ENCODE results near the gene PPRC1. TPM values are rescaled to one million over a fixed set of nuclear protein-coding genes. Genes with fewer than 3 reads are reported as not detected.

PPRC1 gene
- total and polyA plus RNA-seq, 3 experiments from 2014 or later, result 20.7 to 106 (median 105) TPM

- H3K27ac Mint-ChIP-seq, result peak overlapping the region; percentile 89 to 99 (median 96)
- Histone ChIP-seq H3K4me3 (ENCODE audit: low read length) (peak overlapping the region; percentile 91), H3K27me3 (ENCODE audit: insufficient read depth, low read length, poor library complexity, severe bottlenecking) (no peaks in the 10 kb centered on the region), H3K36me3 (ENCODE audit: insufficient read depth, low read length) (no peaks in the 10 kb centered on the region), H3K4me1 (ENCODE audit: insufficient read depth, low read length) (peaks cover 30% of the 10 kb centered on the region), H3K9me3 (ENCODE audit: low read length) (no peaks in the 10 kb centered on the region), H3K27ac (ENCODE audit: low read depth, low read length) (peak overlapping the region; percentile 75)
- H3K36me3 Mint-ChIP-seq, result peaks cover 0 to 12% (median 0%) of the 10 kb centered on the region in 3 donors
- H3K9me3 Mint-ChIP-seq, result no peaks in the 10 kb centered on the region
- H3K4me3 Mint-ChIP-seq, result peak overlapping the region; percentile 92 to 100 (median 98)
- ChIA-PET CTCF (interaction anchor here (0.8 to 2.8 kb wide), 11 partner anchors 9 to 304 kb away, joined by 3 to 14 read pairs (median 3); partner anchors contain the start of gene NOLC1), POLR2A (interaction anchor here (0.9 to 1.4 kb wide), 4 partner anchors 13 to 314 kb away, joined by 3 to 4 read pairs (median 4); partner anchors contain the start of gene OGA)
- no peak for DNase-seq
- peaks cover 34 to 45% (median 35%) of the 10 kb centered on the region in 3 donors for H3K4me1 Mint-ChIP-seq
- no peaks in the 10 kb centered on the region for H3K27me3 Mint-ChIP-seq
Measured at GRCh38 chr10:102132193-102132562, 662 bp upstream of the PPRC1 start.

DNA sequence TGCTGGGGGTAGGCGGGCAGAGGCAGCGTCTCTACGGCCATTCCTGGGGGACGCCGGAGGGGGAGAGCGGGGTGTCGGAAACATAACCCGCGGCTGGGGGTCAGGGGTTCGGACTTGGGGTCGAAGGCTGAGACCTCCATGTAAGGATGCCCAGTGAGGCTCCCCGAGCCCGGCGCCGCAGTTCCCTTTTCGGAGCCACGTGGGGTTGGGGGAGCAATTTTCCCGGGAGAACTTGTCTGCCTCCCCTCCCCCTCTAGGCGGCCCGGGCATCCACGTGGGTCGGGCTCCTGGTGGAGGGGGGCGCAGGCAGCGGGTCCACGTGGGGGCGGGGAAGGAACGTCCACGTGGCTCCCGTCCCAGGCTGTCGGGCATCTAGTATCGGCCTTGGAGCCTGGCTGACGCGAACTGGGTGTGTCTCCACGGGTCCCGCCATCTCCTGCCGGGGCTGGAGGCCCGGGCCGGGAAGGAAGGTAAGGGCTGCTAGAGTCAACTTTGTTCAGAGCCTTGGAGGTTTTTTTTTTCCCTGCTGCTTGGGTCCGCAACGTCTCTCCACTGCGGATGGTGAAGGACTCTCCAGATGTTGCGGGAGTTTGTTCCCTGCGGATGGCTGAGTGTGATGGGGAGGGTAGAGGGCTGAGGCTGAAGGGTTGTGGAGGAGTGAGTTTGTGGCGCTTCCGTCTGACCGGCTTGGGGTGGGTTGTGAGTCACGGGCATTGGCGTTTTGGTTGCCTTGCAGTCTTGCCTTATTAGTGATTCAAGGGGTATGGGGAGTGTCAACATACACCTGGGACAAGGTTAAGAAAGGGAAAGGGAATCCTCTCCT, 744 bp downstream of the PPRC1 start:
- Mint-ChIP-seq H3K4me1 (peaks cover 38 to 50% (median 40%) of the 10 kb centered on the region in 3 donors), H3K27me3 (no peaks in the 10 kb centered on the region), H3K27ac (peak overlapping the region; percentile 89 to 99 (median 96)), H3K36me3 (peaks cover 0 to 25% (median 0%) of the 10 kb centered on the region in 3 donors), H3K4me3 (peak overlapping the region; percentile 92 to 100 (median 98)), H3K9me3 (no peaks in the 10 kb centered on the region)
- ChIA-PET POLR2A (interaction anchor here (1.7 kb wide), 1 partner anchor 18 kb away, joined by 6 read pairs; the partner anchor contains the start of gene NOLC1), CTCF (no interaction called here)
- Histone ChIP-seq H3K4me3 (ENCODE audit: low read length) (peak overlapping the region; percentile 91), H3K4me1 (ENCODE audit: insufficient read depth, low read length) (peaks cover 30% of the 10 kb centered on the region), H3K27ac (ENCODE audit: low read depth, low read length) (peak overlapping the region; percentile 75), H3K36me3 (ENCODE audit: insufficient read depth, low read length) (peaks cover 11% of the 10 kb centered on the region), H3K27me3 (ENCODE audit: insufficient read depth, low read length, poor library complexity, severe bottlenecking) (no peaks in the 10 kb centered on the region), H3K9me3 (ENCODE audit: low read length) (no peaks in the 10 kb centered on the region)
- DNase-seq, result peak in 4 of 5 donors; percentile 9 to 53 (median 36)

DNA sequence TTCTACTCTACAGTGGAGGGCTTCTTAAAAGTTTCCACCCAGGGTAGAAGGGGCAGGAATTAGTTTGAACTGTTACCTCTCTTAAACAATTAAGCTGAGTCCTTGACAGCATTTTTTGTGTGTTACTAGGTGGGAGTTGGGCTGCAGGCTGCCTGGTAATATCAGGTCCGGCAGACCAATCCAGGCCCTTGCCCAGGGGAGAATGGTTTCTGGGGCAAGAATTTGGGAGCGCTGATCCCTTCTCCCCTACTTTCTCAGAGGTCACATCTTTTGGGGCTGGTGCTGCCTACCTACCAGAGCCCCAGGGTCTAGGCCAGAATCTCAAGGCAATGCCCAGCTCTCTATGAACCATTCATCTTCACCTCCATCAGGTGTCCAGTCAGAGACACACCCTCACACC, 1.6 kb downstream of the PPRC1 start:
- Histone ChIP-seq H3K4me3 (ENCODE audit: low read length) (peak overlapping the region; percentile 91), H3K27ac (ENCODE audit: low read depth, low read length) (no peak overlapping the region)

GRCh38 chr10:102135956-102136526, 3.2 kb downstream of the PPRC1 start:
- DNase-seq, result no peak
- H3K4me1 ChIP-seq (ENCODE audit: insufficient read depth, low read length), result peaks cover 30% of the 10 kb centered on the region
- no peaks in the 10 kb centered on the region for H3K9me3 ChIP-seq (ENCODE audit: low read length)
- no peak overlapping the region for H3K4me3 ChIP-seq (ENCODE audit: low read length)
- H3K27me3 ChIP-seq (ENCODE audit: insufficient read depth, low read length, poor library complexity, severe bottlenecking), result no peaks in the 10 kb centered on the region
- ChIA-PET POLR2A (no interaction called here), CTCF (interaction anchor here (1.1 kb wide), 1 partner anchor 11 kb away, joined by 3 read pairs; no protein-coding TSS in a partner anchor)
- Mint-ChIP-seq H3K4me3 (peak overlapping the region in 6 of 7 donors; percentile 5 to 70 (median 63)), H3K9me3 (no peaks in the 10 kb centered on the region), H3K4me1 (peaks cover 40 to 50% (median 41%) of the 10 kb centered on the region in 3 donors), H3K27ac (peak overlapping the region in 4 of 8 donors; percentile 43 to 88 (median 76)), H3K27me3 (no peaks in the 10 kb centered on the region), H3K36me3 (peaks cover 0 to 49% (median 4%) of the 10 kb centered on the region in 3 donors)
- H3K27ac ChIP-seq (ENCODE audit: low read depth, low read length), result no peak overlapping the region
- H3K36me3 ChIP-seq (ENCODE audit: insufficient read depth, low read length), result peaks cover 33% of the 10 kb centered on the region

More for the DNA sequence above, 1.6 kb downstream of the PPRC1 start:
- H3K9me3 ChIP-seq (ENCODE audit: low read length), result no peaks in the 10 kb centered on the region
- no peaks in the 10 kb centered on the region for H3K9me3 Mint-ChIP-seq
- no peaks in the 10 kb centered on the region for H3K27me3 ChIP-seq (ENCODE audit: insufficient read depth, low read length, poor library complexity, severe bottlenecking)
- no peaks in the 10 kb centered on the region for H3K27me3 Mint-ChIP-seq
- peaks cover 0 to 33% (median 0%) of the 10 kb centered on the region in 3 donors for H3K36me3 Mint-ChIP-seq
- peaks cover 40 to 50% (median 40%) of the 10 kb centered on the region in 3 donors for H3K4me1 Mint-ChIP-seq
- CTCF ChIA-PET, result no interaction called here
- H3K4me3 Mint-ChIP-seq, result peak overlapping the region; percentile 92 to 100 (median 98)
- H3K36me3 ChIP-seq (ENCODE audit: insufficient read depth, low read length), result peaks cover 18% of the 10 kb centered on the region
- POLR2A ChIA-PET, result interaction anchor here (1.7 kb wide), 1 partner anchor 17 kb away, joined by 6 read pairs; the partner anchor contains the start of gene NOLC1
- DNase-seq, result no peak
- H3K27ac Mint-ChIP-seq, result peak overlapping the region; percentile 88 to 96 (median 92)
- H3K4me1 ChIP-seq (ENCODE audit: insufficient read depth, low read length), result peaks cover 30% of the 10 kb centered on the region

DNA sequence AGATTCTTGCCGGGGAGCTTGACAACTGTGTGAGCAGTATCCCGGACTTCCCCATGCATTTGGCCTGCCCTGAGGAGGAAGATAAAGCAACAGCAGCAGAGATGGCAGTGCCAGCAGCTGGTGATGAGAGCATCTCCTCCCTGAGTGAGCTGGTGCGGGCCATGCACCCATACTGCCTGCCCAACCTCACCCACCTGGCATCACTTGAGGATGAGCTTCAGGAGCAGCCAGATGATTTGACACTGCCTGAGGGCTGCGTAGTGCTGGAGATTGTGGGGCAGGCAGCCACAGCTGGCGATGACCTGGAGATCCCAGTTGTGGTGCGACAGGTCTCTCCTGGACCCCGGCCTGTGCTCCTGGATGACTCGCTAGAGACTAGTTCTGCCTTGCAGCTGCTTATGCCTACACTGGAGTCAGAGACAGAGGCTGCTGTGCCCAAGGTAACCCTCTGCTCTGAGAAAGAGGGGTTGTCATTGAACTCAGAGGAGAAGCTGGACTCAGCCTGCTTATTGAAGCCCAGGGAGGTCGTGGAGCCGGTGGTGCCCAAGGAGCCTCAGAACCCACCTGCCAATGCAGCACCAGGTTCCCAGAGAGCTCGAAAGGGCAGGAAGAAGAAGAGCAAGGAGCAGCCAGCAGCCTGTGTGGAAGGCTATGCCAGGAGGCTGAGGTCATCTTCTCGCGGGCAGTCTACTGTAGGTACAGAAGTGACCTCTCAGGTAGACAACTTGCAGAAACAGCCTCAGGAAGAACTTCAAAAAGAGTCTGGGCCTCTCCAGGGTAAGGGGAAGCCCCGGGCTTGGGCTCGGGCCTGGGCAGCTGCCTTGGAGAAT, 6.7 kb downstream of the PPRC1 start:
- Histone ChIP-seq H3K36me3 (ENCODE audit: insufficient read depth, low read length) (peaks cover 38% of the 10 kb centered on the region), H3K4me1 (ENCODE audit: insufficient read depth, low read length) (peaks cover 17% of the 10 kb centered on the region), H3K9me3 (ENCODE audit: low read length) (no peaks in the 10 kb centered on the region), H3K27ac (ENCODE audit: low read depth, low read length) (no peak overlapping the region), H3K4me3 (ENCODE audit: low read length) (no peak overlapping the region), H3K27me3 (ENCODE audit: insufficient read depth, low read length, poor library complexity, severe bottlenecking) (no peaks in the 10 kb centered on the region)
- H3K27me3 Mint-ChIP-seq, result peaks cover 0 to 2% of the 10 kb centered on the region in 2 donors
- no peaks in the 10 kb centered on the region for H3K9me3 Mint-ChIP-seq
- no peak for DNase-seq
- no peak overlapping the region for H3K4me3 Mint-ChIP-seq
- CTCF ChIA-PET, result interaction anchor here (3.2 kb wide), 1 partner anchor 29 kb away, joined by 14 read pairs; no protein-coding TSS in a partner anchor
- peaks cover 21 to 29% (median 24%) of the 10 kb centered on the region in 3 donors for H3K4me1 Mint-ChIP-seq
- H3K36me3 Mint-ChIP-seq, result peaks cover 0 to 67% (median 11%) of the 10 kb centered on the region in 3 donors
- peak overlapping the region in 2 of 8 donors; percentile 40 to 66 for H3K27ac Mint-ChIP-seq
- POLR2A ChIA-PET, result interaction anchor here (0.6 kb wide), 1 partner anchor 15 kb away, joined by 3 read pairs; no protein-coding TSS in a partner anchor

- no peak overlapping the region for H3K4me3 ChIP-seq (ENCODE audit: low read length)
- Mint-ChIP-seq H3K4me1 (peaks cover 14 to 22% (median 17%) of the 10 kb centered on the region in 3 donors), H3K36me3 (peaks cover 0 to 74% (median 14%) of the 10 kb centered on the region in 3 donors), H3K27ac (no peak overlapping the region), H3K4me3 (no peak overlapping the region), H3K9me3 (no peaks in the 10 kb centered on the region), H3K27me3 (peaks cover 0 to 2% of the 10 kb centered on the region in 2 donors)
- peaks cover 38% of the 10 kb centered on the region for H3K36me3 ChIP-seq (ENCODE audit: insufficient read depth, low read length)
- H3K27me3 ChIP-seq (ENCODE audit: insufficient read depth, low read length, poor library complexity, severe bottlenecking), result no peaks in the 10 kb centered on the region
- ChIA-PET POLR2A (no interaction called here), CTCF (interaction anchor here (3.2 kb wide), 1 partner anchor 28 kb away, joined by 14 read pairs; no protein-coding TSS in a partner anchor)
- DNase-seq, result no peak
- no peaks in the 10 kb centered on the region for H3K9me3 ChIP-seq (ENCODE audit: low read length)
- no peak overlapping the region for H3K27ac ChIP-seq (ENCODE audit: low read depth, low read length)
- peaks cover 10% of the 10 kb centered on the region for H3K4me1 ChIP-seq (ENCODE audit: insufficient read depth, low read length)
Measured at GRCh38 chr10:102140218-102140617, 7.4 kb downstream of the PPRC1 start.

- Mint-ChIP-seq H3K36me3 (peaks cover 0 to 76% (median 16%) of the 10 kb centered on the region in 3 donors), H3K27me3 (peaks cover 0 to 2% of the 10 kb centered on the region in 2 donors), H3K27ac (peak overlapping the region in 1 of 8 donors; percentile 27), H3K4me1 (peaks cover 9 to 14% (median 10%) of the 10 kb centered on the region in 3 donors), H3K9me3 (no peaks in the 10 kb centered on the region), H3K4me3 (no peak overlapping the region)
- Histone ChIP-seq H3K36me3 (ENCODE audit: insufficient read depth, low read length) (peaks cover 38% of the 10 kb centered on the region), H3K27me3 (ENCODE audit: insufficient read depth, low read length, poor library complexity, severe bottlenecking) (no peaks in the 10 kb centered on the region), H3K4me1 (ENCODE audit: insufficient read depth, low read length) (peaks cover 3% of the 10 kb centered on the region), H3K9me3 (ENCODE audit: low read length) (no peaks in the 10 kb centered on the region), H3K4me3 (ENCODE audit: low read length) (no peak overlapping the region), H3K27ac (ENCODE audit: low read depth, low read length) (no peak overlapping the region)
- CTCF ChIA-PET, result no interaction called here
- POLR2A ChIA-PET, result no interaction called here
- DNase-seq, result no peak
Measured at GRCh38 chr10:102140913-102141540, 8.2 kb downstream of the PPRC1 start.
